ENCODE results near the gene CELSR1.

The CELSR1 gene

GRCh38 chr22:46354176-46354992, 183.0 kb downstream of the CELSR1 start:
- no peak for DNase-seq (ENCODE audit: low read depth in 1 of 2, low spot score in 1 of 2)

GRCh38 chr22:46353483-46354105, 183.8 kb downstream of the CELSR1 start:
- no peak for DNase-seq (ENCODE audit: low read depth in 1 of 2, low spot score in 1 of 2)

DNA sequence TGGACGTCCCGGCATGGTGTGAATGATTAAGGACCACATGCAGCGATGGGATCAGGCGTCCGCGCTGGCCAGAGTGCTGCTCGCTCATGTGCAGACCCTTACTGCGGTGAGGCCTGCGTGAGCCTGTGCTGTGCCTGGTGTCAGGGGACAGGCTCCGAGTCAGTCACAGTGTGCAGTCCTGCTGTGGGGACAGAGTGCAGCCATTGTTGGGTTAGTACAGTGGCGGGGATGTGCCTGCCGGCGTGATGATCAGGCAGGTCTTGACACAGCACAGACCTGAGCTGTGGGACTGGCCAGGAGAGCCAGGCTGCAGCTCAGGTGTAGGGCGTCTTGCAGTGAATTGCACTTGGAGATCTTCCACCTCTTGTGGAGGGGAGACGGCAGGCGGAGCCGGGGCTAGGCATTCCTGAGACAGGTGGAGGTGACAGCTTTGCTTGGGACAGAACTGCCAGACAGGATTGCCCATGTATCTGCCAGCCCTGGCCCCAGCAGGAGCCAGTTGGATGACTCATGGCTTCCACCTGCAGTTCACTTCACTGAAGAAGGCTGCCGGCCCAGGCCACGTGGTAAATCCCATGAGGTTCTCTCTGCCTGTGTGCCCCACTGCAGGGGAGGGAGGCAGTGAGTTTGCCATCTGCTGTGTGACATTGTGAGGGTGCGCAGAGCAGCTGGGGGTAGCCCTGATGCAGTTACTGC, 184.6 kb downstream of the CELSR1 start:
- no peak for DNase-seq (ENCODE audit: low read depth in 1 of 2, low spot score in 1 of 2)

DNA sequence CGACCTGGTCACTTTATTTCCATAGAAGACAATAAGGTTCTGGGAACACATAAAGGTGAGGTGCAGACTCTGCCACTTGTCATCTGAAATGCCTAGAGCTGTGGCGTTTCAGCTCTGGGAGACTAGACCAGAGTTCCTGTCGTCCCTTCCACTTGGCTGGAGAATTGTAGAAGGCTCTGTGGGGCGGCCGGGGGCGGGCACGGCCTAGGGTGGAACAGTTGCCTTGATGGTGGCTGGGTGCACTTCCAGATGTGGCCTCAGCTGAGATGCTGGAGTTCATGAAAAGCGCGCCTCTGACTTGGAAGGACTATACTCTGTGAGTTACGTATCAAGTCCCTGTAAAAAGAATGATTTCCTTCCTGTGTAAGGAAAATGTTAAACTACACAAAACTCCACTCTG, 185.1 kb downstream of the CELSR1 start:
- no peak for DNase-seq (ENCODE audit: low read depth in 1 of 2, low spot score in 1 of 2)

GRCh38 chr22:46351767-46352166, 185.7 kb downstream of the CELSR1 start:
- DNase-seq (ENCODE audit: low read depth in 1 of 2, low spot score in 1 of 2), result no peak

DNA sequence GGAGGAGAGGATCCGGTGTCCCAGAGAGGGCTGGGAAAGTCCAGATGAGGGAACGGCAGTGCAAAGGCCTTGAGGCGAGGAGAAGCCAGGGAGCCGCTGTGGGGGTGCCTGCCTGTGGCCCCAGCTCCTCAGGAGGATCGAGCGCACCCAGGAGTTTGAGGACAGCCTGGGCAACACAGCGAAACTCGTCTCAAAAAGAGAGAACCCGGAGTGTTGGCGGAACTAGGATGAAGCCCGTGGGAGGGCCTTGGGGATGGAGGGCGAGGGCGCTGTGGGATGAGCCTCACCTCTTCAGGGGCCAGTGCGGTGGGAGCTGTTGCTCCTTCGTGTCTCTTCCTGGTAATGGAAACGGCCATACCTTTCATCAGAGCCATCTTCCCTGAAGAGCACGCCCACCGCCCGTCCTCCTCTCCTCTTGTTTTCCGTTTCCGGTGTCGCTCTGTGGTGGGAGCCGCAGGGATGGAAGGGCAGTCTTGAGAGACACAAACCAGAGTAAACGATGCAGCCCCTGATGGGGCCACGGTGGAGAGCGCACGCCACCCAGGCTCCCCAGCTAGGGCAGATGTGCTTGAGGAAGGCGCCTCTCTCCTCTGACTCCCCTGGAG, 186.2 kb downstream of the CELSR1 start:
- no peak for DNase-seq (ENCODE audit: low read depth in 1 of 2, low spot score in 1 of 2)

DNA sequence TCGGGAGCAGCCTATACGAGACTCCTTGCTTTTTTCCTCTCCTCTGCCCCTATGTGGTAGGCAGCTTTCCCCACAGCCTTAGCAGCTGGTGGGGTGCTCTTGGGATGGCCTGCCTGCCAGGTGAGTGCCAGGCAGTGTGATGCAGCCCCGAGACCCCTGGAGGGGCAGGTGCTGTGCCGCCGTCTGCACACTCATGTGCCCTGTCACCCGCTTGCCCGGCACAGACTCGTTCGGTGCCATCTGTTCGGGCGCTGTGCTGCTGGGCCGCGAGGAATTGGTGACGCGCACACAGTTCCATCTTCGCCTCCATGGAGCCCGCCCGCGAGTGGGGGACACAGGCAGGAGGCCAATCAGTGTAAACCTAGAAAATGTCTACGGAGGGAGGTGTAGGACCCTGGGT, 186.8 kb downstream of the CELSR1 start:
- no peak for DNase-seq (ENCODE audit: low read depth in 1 of 2, low spot score in 1 of 2)

- no peak for DNase-seq (ENCODE audit: low read depth in 1 of 2, low spot score in 1 of 2)
These were observed 187.3 kb downstream of the CELSR1 start for GRCh38 chr22:46350121-46350520.

DNA sequence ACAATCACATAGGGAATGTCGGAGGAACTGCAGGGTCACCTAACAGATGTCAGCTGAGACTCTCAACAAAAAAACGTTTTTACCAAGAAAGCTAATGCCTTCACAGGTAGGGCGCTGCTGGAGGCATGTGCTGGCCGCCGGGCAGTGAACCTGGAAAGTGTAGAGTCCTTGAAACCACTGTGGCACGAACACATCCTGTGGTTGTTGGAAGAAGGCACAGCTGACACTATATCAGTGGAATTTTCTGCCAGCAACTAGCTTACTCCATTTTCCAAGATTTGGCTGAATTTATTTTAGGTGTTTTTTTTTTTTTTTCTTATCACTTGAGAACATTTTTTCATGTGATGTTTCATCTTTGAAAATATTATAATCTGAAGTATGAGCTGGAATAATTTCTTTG, 187.7 kb downstream of the CELSR1 start:
- no peak for DNase-seq (ENCODE audit: low read depth in 1 of 2, low spot score in 1 of 2)

GRCh38 chr22:46349238-46349637, 188.2 kb downstream of the CELSR1 start:
- no peak for DNase-seq (ENCODE audit: low read depth in 1 of 2, low spot score in 1 of 2)

DNA sequence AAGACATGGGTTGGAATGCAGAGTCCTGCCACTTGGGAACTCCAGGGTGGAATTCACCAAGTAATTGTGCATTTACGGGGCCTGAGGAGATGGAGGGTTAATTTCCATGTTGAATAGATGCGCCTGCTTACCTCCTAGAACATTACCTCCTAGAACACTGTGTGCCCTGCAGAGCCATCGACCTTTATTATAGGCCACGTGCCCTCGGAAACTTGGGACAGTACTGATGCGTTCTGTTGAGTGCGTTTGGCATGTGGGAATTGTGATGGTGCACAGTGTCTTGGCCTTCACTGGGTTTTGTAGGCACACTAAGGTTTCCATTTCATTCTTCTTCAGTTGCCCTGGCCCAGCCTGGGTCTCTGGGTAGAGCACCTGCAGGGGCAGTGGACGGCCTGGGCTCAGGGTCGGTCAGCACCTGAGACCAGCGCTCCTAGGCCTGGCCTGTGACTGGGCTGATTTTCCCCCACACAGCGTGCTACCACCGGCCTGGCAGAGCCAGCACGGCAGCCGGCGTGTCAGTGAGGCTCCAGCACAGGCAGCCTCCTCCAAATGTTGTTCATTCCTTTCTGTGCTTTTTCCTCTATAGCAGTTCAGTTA, 189.2 kb downstream of the CELSR1 start:
- DNase-seq (ENCODE audit: low read depth in 1 of 2, low spot score in 1 of 2), result no peak

DNA sequence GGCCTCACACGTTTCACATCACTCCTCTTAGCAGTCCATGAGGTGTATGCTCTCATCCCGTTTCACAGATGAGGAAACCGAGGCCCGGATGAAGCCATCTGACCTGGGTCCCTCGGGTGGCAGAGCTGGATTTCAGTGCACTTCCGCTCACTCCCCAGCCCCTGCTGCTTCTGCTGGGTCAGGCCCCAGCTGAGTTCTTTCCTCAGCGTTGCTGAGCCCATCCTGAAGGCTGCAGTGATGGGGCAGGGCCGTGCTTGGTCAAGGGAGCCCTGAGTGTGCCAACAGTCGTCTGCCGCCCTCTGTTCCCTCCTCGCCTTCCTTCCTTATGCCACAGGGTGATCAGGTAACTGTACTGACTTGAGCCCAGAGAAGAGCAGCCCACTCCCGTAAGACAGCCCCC, 189.8 kb downstream of the CELSR1 start:
- DNase-seq (ENCODE audit: low read depth in 1 of 2, low spot score in 1 of 2), result no peak

- no peak for DNase-seq (ENCODE audit: low read depth in 1 of 2, low spot score in 1 of 2)
These were observed 190.6 kb downstream of the CELSR1 start for GRCh38 chr22:46346680-46347405.

- DNase-seq (ENCODE audit: low read depth in 1 of 2, low spot score in 1 of 2), result no peak
These were observed 196.7 kb downstream of the CELSR1 start for GRCh38 chr22:46340676-46341075.

GRCh38 chr22:46339956-46340355, 197.5 kb downstream of the CELSR1 start:
- no peak for DNase-seq (ENCODE audit: low read depth in 1 of 2, low spot score in 1 of 2)

- DNase-seq (ENCODE audit: low read depth in 1 of 2, low spot score in 1 of 2), result no peak
These were observed 198.8 kb downstream of the CELSR1 start for GRCh38 chr22:46338636-46339035.

GRCh38 chr22:46337870-46338269, 199.6 kb downstream of the CELSR1 start:
- DNase-seq (ENCODE audit: low read depth in 1 of 2, low spot score in 1 of 2), result no peak

DNA sequence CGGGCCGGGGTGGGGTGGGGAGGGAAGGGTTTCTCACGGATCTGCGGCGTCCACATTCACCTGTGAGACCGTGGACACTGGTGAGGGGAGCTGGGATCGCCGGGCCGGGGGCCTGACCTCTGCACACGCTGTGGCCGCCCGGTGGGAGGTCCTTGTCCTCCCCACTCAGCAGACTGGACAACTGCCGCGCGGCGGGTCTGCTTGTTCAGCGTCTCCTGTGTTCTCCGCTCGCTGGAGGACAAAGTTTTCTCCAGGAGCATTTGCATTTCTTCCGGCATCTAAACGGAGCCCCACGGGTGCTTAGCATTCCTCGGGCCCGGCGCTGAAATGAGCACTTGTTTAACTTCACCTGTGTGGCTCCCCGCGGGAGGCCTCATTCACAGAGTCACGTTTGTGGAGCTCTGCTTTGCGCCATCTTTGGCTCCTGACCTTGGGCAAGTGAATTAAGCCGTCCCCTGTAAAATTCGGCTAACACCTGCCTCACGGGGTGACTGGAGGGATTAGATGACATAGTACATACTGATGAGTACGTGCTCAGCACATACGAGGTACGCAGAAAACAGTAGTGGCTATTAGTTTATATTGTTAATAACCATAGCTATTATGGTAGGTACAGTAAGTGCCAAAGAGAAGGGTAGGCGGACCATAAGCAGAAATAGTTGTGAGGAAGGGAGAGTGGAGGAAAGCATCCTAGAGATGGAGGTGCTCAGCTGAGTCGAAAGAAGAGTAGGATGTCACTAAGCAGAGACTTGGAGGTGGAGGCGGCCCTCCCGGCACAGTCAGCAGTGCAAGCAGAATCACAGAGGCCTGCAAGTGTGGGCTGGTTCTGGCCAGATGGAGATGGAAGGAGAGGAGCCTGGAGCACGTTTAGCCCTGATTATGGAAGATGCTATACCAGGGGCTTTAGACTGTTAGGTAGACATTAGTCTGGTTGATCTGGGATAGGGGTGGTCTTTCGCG, 201.0 kb downstream of the CELSR1 start:
- no peak for DNase-seq (ENCODE audit: low read depth in 1 of 2, low spot score in 1 of 2)
